Peyer's patch (tissue), 4 donors: ENCODE data around the gene FYB1. TPM values are rescaled to one million over a fixed set of nuclear protein-coding genes. Genes with fewer than 3 reads are reported as not detected.
A peak's percentile ranks its signal among the peaks of the same experiment; 100 is the strongest.

ENCODE experiments used
- DNase-seq, 3 donors: peaks; one replicate each; pipeline ENCODE4 v3.0.0-alpha.2; 2017 to 2019
- H3K27ac ChIP-seq, 4 donors: fragments of 200-600 bp; sonication (generic); one replicate each; pipeline ENCODE4 v1.5.1; 2016 to 2019
- H3K27me3 ChIP-seq, 2 donors: fragments of 200-600 bp; sonication (generic); one replicate each; pipeline ENCODE4 v1.5.1; 2019
- H3K36me3 ChIP-seq, 3 donors: fragments of 200-600 bp; sonication (generic); one replicate each; pipeline ENCODE4 v1.5.1; 2016 to 2019
- H3K4me1 ChIP-seq, 4 donors: fragments of 200-600 bp; sonication (generic); one replicate each; pipeline ENCODE4 v1.5.1; 2016 to 2019
- H3K4me3 ChIP-seq, 4 donors: fragments of 200-600 bp; sonication (generic); 1 replicate in 3 of 4; 2 replicates in 1 of 4; pipeline ENCODE4 v1.5.1; 2016 to 2019; ENCODE audit warnings: mild to moderate bottlenecking in 1 of 4
- H3K9me3 ChIP-seq, 4 donors: fragments of 200-600 bp; sonication (generic); one replicate each; pipeline ENCODE4 v1.5.1; 2016 to 2019; ENCODE audit warnings: mild to moderate bottlenecking in 1 of 4
- CTCF ChIP-seq, 6 experiments: fragments of 450-650 bp in 4 of 6; fragments of 200-600 bp in 2 of 6; sonication (generic) in 1 of 6; IDR thresholded peaks; one replicate each; pipeline ENCODE4 v1.5.1; 2017 to 2019; ENCODE audit warnings: antibody characterized with exemption in 6 of 6, mild to moderate bottlenecking in 3 of 6, moderate library complexity in 1 of 6
- POLR2A ChIP-seq, 2 donors: fragments of 450-650 bp; IDR thresholded peaks; one replicate each; pipeline ENCODE4 v1.5.1; 2017; ENCODE audit warnings: antibody characterized with exemption in 2 of 2, mild to moderate bottlenecking in 2 of 2, moderate library complexity in 2 of 2
- total RNA-seq, 4 donors: library from RNA; depleted of rRNA; stranded (reverse); fragments of >200 nt; gene quantifications; one replicate each; pipeline ENCODE4 v1.1.0, GENCODE V29; 2016

FYB1 gene
- total RNA-seq, 4 donors from 2014 or later: 12.1 to 184 (median 17.6) TPM

- Histone ChIP-seq H3K9me3 (no peaks in the 10 kb centered on the region), H3K4me3 (no peak overlapping the region), H3K27me3 (no peaks in the 10 kb centered on the region), H3K36me3 (no peaks in the 10 kb centered on the region), H3K4me1 (no peaks in the 10 kb centered on the region), H3K27ac (no peak overlapping the region)
- DNase-seq: no peak
- no peak for TF ChIP-seq CTCF (IDR thresholded peaks at IDR 0.05)
Observed at GRCh38 chr5:39171647-39172046, 47.7 kb downstream of the FYB1 start.

GRCh38 chr5:39169081-39169480 lies 50.3 kb downstream of the FYB1 start:
- H3K27me3 ChIP-seq: no peaks in the 10 kb centered on the region
- no peaks in the 10 kb centered on the region for H3K9me3 ChIP-seq
- no peak for DNase-seq
- no peaks in the 10 kb centered on the region for H3K36me3 ChIP-seq
- TF ChIP-seq CTCF (IDR thresholded peaks at IDR 0.05): no peak
- no peak for TF ChIP-seq POLR2A (IDR thresholded peaks at IDR 0.05)
- no peak overlapping the region for H3K27ac ChIP-seq
- no peak overlapping the region for H3K4me3 ChIP-seq
- no peaks in the 10 kb centered on the region for H3K4me1 ChIP-seq

GRCh38 chr5:39167972-39168342 lies 51.4 kb downstream of the FYB1 start:
- H3K9me3 ChIP-seq: no peaks in the 10 kb centered on the region
- no peak for TF ChIP-seq CTCF (IDR thresholded peaks at IDR 0.05)
- no peak for TF ChIP-seq POLR2A (IDR thresholded peaks at IDR 0.05)
- no peaks in the 10 kb centered on the region for H3K27me3 ChIP-seq
- no peak overlapping the region for H3K27ac ChIP-seq
- DNase-seq: no peak
- H3K36me3 ChIP-seq: no peaks in the 10 kb centered on the region
- H3K4me3 ChIP-seq: no peak overlapping the region
- no peaks in the 10 kb centered on the region for H3K4me1 ChIP-seq

- TF ChIP-seq CTCF (IDR thresholded peaks at IDR 0.05) (no peak), POLR2A (IDR thresholded peaks at IDR 0.05) (no peak)
- Histone ChIP-seq H3K27ac (peak overlapping the region in 1 of 4 donors; percentile 19), H3K36me3 (no peaks in the 10 kb centered on the region), H3K4me3 (no peak overlapping the region), H3K4me1 (no peaks in the 10 kb centered on the region), H3K27me3 (no peaks in the 10 kb centered on the region), H3K9me3 (no peaks in the 10 kb centered on the region)
- no peak for DNase-seq
Observed at GRCh38 chr5:39167141-39167971, 52.0 kb downstream of the FYB1 start.

GRCh38 chr5:39164529-39165402 lies 54.6 kb downstream of the FYB1 start:
- TF ChIP-seq CTCF (IDR thresholded peaks at IDR 0.05): no peak
- no peak for TF ChIP-seq POLR2A (IDR thresholded peaks at IDR 0.05)
- Histone ChIP-seq H3K4me1 (no peaks in the 10 kb centered on the region), H3K36me3 (no peaks in the 10 kb centered on the region), H3K4me3 (no peak overlapping the region), H3K27ac (peak overlapping the region in 1 of 4 donors; percentile 55), H3K27me3 (no peaks in the 10 kb centered on the region), H3K9me3 (no peaks in the 10 kb centered on the region)
- DNase-seq: no peak
